ENCODE measurements around the gene TRPC3. TPM values are rescaled to one million over a fixed set of nuclear protein-coding genes. Genes with fewer than 3 reads are reported as not detected.

TRPC3 gene
- total RNA-seq, 1 experiment from 2014 or later: 0.24 TPM

DNA sequence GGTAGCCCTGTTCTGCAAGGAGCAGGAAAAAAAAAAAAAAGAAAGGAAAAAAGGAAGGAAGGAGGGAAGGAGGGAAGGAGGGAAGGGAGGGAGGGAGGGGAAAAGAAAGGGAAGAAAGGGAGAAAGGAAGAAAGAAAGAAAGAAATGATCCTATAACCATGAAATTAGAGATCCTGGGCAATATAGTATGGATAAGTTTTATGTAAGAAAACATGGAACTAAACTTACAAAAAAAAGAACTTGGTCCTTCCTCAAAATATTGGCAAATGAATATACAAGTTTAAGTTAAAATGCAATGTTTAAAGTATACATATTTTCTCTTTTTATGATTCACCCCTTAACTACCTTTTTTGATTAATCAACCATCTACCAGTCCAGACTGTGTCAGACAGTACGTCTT, 100.5 kb downstream of the TRPC3 start:
- no peaks in the 10 kb centered on the region for H3K79me2 ChIP-seq (ENCODE audit: low read depth)
- no peak overlapping the region for H3K27ac ChIP-seq
- no peaks in the 10 kb centered on the region for H3K9me3 ChIP-seq (ENCODE audit: insufficient read depth, low read depth)
- H3K36me3 ChIP-seq (ENCODE audit: low read depth): no peaks in the 10 kb centered on the region
- POLR2A ChIA-PET (ENCODE audit: unreplicated experiment): no interaction called here
- DNase-seq: no peak
- H3K4me2 ChIP-seq: no peak overlapping the region
- no TSS peak for BruUV-seq (replicated peaks)
- no peaks in the 10 kb centered on the region for H3K9me2 ChIP-seq (ENCODE audit: insufficient read depth)
- no peaks in the 10 kb centered on the region for H3K27me3 ChIP-seq (ENCODE audit: insufficient read depth, low read depth)
- CTCF ChIA-PET: no interaction called here
- TF ChIP-seq, protein P1, sequence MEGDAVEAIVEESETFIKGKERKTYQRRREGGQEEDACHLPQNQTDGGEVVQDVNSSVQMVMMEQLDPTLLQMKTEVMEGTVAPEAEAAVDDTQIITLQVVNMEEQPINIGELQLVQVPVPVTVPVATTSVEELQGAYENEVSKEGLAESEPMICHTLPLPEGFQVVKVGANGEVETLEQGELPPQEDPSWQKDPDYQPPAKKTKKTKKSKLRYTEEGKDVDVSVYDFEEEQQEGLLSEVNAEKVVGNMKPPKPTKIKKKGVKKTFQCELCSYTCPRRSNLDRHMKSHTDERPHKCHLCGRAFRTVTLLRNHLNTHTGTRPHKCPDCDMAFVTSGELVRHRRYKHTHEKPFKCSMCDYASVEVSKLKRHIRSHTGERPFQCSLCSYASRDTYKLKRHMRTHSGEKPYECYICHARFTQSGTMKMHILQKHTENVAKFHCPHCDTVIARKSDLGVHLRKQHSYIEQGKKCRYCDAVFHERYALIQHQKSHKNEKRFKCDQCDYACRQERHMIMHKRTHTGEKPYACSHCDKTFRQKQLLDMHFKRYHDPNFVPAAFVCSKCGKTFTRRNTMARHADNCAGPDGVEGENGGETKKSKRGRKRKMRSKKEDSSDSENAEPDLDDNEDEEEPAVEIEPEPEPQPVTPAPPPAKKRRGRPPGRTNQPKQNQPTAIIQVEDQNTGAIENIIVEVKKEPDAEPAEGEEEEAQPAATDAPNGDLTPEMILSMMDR (conservative IDR thresholded peaks at IDR 0.05): no peak
- TF ChIP-seq EZH2 (IDR thresholded peaks at IDR 0.05; ENCODE audit: low read depth): no peak
- H4K20me1 ChIP-seq (ENCODE audit: insufficient read depth): no peaks in the 10 kb centered on the region
- intact Hi-C loops (cut with micrococcal nuclease; ENCODE audit: unreplicated experiment): no loop called here
- peaks cover 4% of the 10 kb centered on the region; the same call in 1 of the 2 replicates for H3F3A ChIP-seq (ENCODE audit: insufficient read depth, low read depth)
- H3K4me1 ChIP-seq (replicated peaks; ENCODE audit: insufficient read depth): no peaks in the 10 kb centered on the region
- no peak overlapping the region for H3K4me3 ChIP-seq
- H2AFZ ChIP-seq: no peak overlapping the region

DNA sequence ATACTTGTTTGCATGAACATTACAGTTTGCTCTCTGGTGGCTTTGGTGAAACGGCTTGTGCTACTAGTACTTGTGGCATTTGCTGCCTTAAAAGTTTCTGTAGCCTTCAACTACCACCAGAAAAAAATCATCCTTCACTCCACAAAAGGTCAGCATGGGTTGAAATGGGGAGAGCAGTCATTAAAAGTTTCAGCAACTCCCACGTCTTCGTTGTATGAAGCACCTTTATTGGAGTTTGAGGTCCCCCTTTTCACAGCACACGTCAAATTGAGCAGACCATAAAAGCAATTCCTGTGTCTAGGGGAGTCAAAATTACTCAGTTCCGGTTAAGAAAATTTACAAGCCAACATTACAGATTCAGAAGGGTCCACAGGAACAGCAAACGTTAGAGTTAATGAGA, 105.2 kb downstream of the TRPC3 start:
- DNase-seq: no peak
- ChIA-PET POLR2A (ENCODE audit: unreplicated experiment) (no interaction called here), CTCF (no interaction called here)
- Histone ChIP-seq H3K4me3 (no peak overlapping the region), H3K9me3 (ENCODE audit: insufficient read depth, low read depth) (no peaks in the 10 kb centered on the region), H3K27ac (no peak overlapping the region), H3F3A (ENCODE audit: insufficient read depth, low read depth) (no peaks in the 10 kb centered on the region), H3K79me2 (ENCODE audit: low read depth) (no peaks in the 10 kb centered on the region), H3K4me2 (no peak overlapping the region), H3K4me1 (replicated peaks; ENCODE audit: insufficient read depth) (no peaks in the 10 kb centered on the region), H3K36me3 (ENCODE audit: low read depth) (0 out of 2 replicates have a peak, but pooled peaks cover 12% of the 10 kb centered on the region), H3K9me2 (ENCODE audit: insufficient read depth) (no peaks in the 10 kb centered on the region), H2AFZ (no peak overlapping the region), H3K27me3 (ENCODE audit: insufficient read depth, low read depth) (no peaks in the 10 kb centered on the region), H4K20me1 (ENCODE audit: insufficient read depth) (no peaks in the 10 kb centered on the region)
- BruUV-seq (replicated peaks): no TSS peak
- intact Hi-C loops (cut with micrococcal nuclease; ENCODE audit: unreplicated experiment): no loop called here
- TF ChIP-seq EZH2 (IDR thresholded peaks at IDR 0.05; ENCODE audit: low read depth): no peak
- TF ChIP-seq, protein P1 (conservative IDR thresholded peaks at IDR 0.05): no peak

DNA sequence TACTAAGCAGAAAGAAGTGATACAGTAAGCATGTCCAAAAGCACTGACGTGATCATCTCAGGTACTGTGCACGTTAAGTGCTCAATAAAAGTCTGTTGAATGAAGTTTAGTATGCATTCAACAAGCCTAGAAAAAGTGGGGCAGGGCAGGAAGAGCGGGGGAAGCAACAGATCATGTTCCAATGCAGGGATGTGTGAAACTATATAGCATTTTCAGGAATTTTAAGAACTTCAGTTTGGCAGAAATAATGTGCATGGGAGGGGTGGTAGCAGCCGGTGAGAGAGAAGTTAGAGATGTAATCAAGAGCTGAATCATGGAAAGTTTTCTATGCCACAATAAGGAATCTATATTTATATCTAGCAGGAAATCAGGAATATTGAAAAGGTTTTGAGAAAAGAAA, 109.0 kb downstream of the TRPC3 start:
- no peaks in the 10 kb centered on the region for H3K9me2 ChIP-seq (ENCODE audit: insufficient read depth)
- no peaks in the 10 kb centered on the region for H3F3A ChIP-seq (ENCODE audit: insufficient read depth, low read depth)
- ChIA-PET POLR2A (ENCODE audit: unreplicated experiment) (no interaction called here), CTCF (no interaction called here)
- BruUV-seq (replicated peaks): no TSS peak
- no peaks in the 10 kb centered on the region for H3K4me1 ChIP-seq (replicated peaks; ENCODE audit: insufficient read depth)
- no peaks in the 10 kb centered on the region for H3K79me2 ChIP-seq (ENCODE audit: low read depth)
- no peaks in the 10 kb centered on the region for H3K27me3 ChIP-seq (ENCODE audit: insufficient read depth, low read depth)
- H2AFZ ChIP-seq: no peak overlapping the region
- intact Hi-C loops (cut with micrococcal nuclease; ENCODE audit: unreplicated experiment): no loop called here
- no peaks in the 10 kb centered on the region for H3K9me3 ChIP-seq (ENCODE audit: insufficient read depth, low read depth)
- H3K4me3 ChIP-seq: no peak overlapping the region
- no peak overlapping the region for H3K4me2 ChIP-seq
- no peak overlapping the region for H3K27ac ChIP-seq
- no peak for DNase-seq
- TF ChIP-seq, protein P1 (conservative IDR thresholded peaks at IDR 0.05): no peak
- TF ChIP-seq EZH2 (IDR thresholded peaks at IDR 0.05; ENCODE audit: low read depth): no peak
- H3K36me3 ChIP-seq (ENCODE audit: low read depth): 0 out of 2 replicates have a peak, but pooled peaks cover 12% of the 10 kb centered on the region
- H4K20me1 ChIP-seq (ENCODE audit: insufficient read depth): no peaks in the 10 kb centered on the region
